K562 (cell line): Measurements from ENCODE around the gene MEX3A. TPM values are rescaled to one million over a fixed set of nuclear protein-coding genes. Genes with fewer than 3 reads are reported as not detected.

Experiments used
- CXXC5 ChIP-seq: fragments of 250-450 bp; sonication (Bioruptor Pico); IDR thresholded peaks from 2 replicates; pipeline ENCODE4 v1.8.0; 2022; ENCODE audit warnings: inconsistent platforms, mild to moderate bottlenecking, moderate library complexity
- FOXM1 ChIP-seq, 2 experiments: fragments of 450-650 bp in 1 of 2; sonication (generic) in 1 of 2; formaldehyde crosslinking in 1 of 2; IDR thresholded peaks; 2 replicates each; pipeline versions ENCODE4 v1.6.1 to v1.9.0; 2017 to 2022; ENCODE audit warnings: low read depth in 2 of 2, mild to moderate bottlenecking in 2 of 2, missing genetic modification reagents in 1 of 2, moderate library complexity in 1 of 2
- MAZ ChIP-seq, 2 experiments: fragments of 450-650 bp in 1 of 2; sonication (generic) in 1 of 2; formaldehyde crosslinking; IDR thresholded peaks in 1 of 2; conservative IDR thresholded peaks in 1 of 2; 2 replicates each; pipeline versions ENCODE4 v1.4.0 to v1.5.0; 2020; ENCODE audit warnings: mild to moderate bottlenecking in 1 of 2, missing genetic modification reagents in 1 of 2
- MYC ChIP-seq, 2 experiments: fragments of 250-450 bp in 1 of 2; sonication (Bioruptor Pico) in 1 of 2; IDR thresholded peaks; 2 replicates each; pipeline versions ENCODE4 v1.5.1 to v1.6.1; 2012 to 2021; ENCODE audit warnings: low read depth in 2 of 2, borderline replicate concordance in 1 of 2, improper control_type of control experiment in 1 of 2, low read length in 1 of 2, mild to moderate bottlenecking in 1 of 2, moderate library complexity in 1 of 2
- NRF1 ChIP-seq, 2 experiments: fragments of 450-650 bp; IDR thresholded peaks in 1 of 2; conservative IDR thresholded peaks in 1 of 2; 2 replicates each; pipeline ENCODE4 v1.6.1; 2014; ENCODE audit warnings: mild to moderate bottlenecking in 2 of 2
- RCOR1 ChIP-seq, 2 experiments: IDR thresholded peaks; 2 replicates each; pipeline ENCODE4 v1.6.1; 2012; ENCODE audit warnings: low read depth in 2 of 2, low read length in 2 of 2, borderline replicate concordance in 1 of 2, improper control_type of control experiment in 1 of 2
- REST ChIP-seq, 2 experiments: fragments of 450-650 bp; formaldehyde crosslinking in 1 of 2; IDR thresholded peaks; 2 replicates each; pipeline versions ENCODE4 v1.4.0 to v1.6.1; 2014 to 2020; ENCODE audit warnings: mild to moderate bottlenecking in 2 of 2, borderline replicate concordance in 1 of 2, low read depth in 1 of 2
- SRF ChIP-seq, 2 experiments: fragments of 250-450, 450-650 bp in 1 of 2; sonication (Bioruptor Pico) in 1 of 2; sonication (generic) in 1 of 2; formaldehyde crosslinking; IDR thresholded peaks; 2 replicates each; pipeline versions ENCODE4 v1.5.0 to v1.5.1; 2020 to 2022; ENCODE audit warnings: mild to moderate bottlenecking in 1 of 2, missing genetic modification reagents in 1 of 2
- SRSF1 ChIP-seq: fragments of 200-400 bp; formaldehyde crosslinking; IDR thresholded peaks from 2 replicates; pipeline ENCODE4 v1.6.1; 2017; ENCODE audit warnings: mild to moderate bottlenecking, low read depth, low read length, moderate library complexity
- STAG1 ChIP-seq: sonication (generic); formaldehyde crosslinking; IDR thresholded peaks from 2 replicates; pipeline ENCODE4 v1.5.0; 2020; ENCODE audit warnings: missing genetic modification reagents, borderline replicate concordance
- ZNF24 ChIP-seq: fragments of 450-650 bp; IDR thresholded peaks from 2 replicates; pipeline ENCODE4 v1.6.1; 2016
- ZNF785 ChIP-seq: fragments of 250-450 bp; sonication (Bioruptor Pico); IDR thresholded peaks from 2 replicates; pipeline ENCODE4 v1.4.0; 2020; ENCODE audit warnings: mild to moderate bottlenecking
- polyA plus RNA-seq, 8 experiments: library from polyadenylated mRNA; depleted of rRNA in 4 of 8; stranded (reverse) in 5 of 8; unstranded in 3 of 8; fragments of >200 nt; fragmentation: Nextera tagmentation in 2 of 8; fragmentation: Illumina TruSeq in 1 of 8; extraction: Ambion mirVana in 2 of 8; extraction: Trizol in 1 of 8; gene quantifications; 2 replicates each; pipeline versions ENCODE4 v1.2.1 to v1.2.3, GENCODE V29; 2011 to 2014; ENCODE audit warnings: inconsistent platforms in 1 of 8, missing spikeins in 1 of 8
- total RNA-seq, 7 experiments: library from RNA; depleted of rRNA in 6 of 7; stranded (reverse); fragments of >200 nt in 6 of 7; fragmentation: Illumina TruSeq in 2 of 7; extraction: Trizol in 2 of 7; gene quantifications; 2 replicates each; pipeline versions ENCODE4 v1.2.1 to v1.2.3, GENCODE V29; 2011 to 2021; ENCODE audit warnings: low replicate concordance in 1 of 7
- TF ChIP-seq, protein P1 (sequence below): sonication (generic); formaldehyde crosslinking; IDR thresholded peaks from 2 replicates; pipeline ENCODE4 v1.9.0; 2022; ENCODE audit warnings: mild to moderate bottlenecking, missing genetic modification reagents

The MEX3A gene
- total and polyA plus RNA-seq, 9 of the 15 experiments (the other 6 are each of a cell fraction or from before 2014, with no cell fraction given): 0.36 to 13.7 (median 5.2) TPM

GRCh38 chr1:156025876-156026275 is 56.4 kb downstream of the MEX3A start (continued):
- TF ChIP-seq, protein P1, sequence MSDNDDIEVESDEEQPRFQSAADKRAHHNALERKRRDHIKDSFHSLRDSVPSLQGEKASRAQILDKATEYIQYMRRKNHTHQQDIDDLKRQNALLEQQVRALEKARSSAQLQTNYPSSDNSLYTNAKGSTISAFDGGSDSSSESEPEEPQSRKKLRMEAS: peak; percentile 33; the same call in 1 of the 2 replicates
- TF ChIP-seq RCOR1 (IDR thresholded peaks at IDR 0.05; ENCODE audit: borderline replicate concordance in 1 of 2, low read depth in 2 of 2, low read length in 2 of 2): peak in 1 of 2 experiments; percentile 47; a peak in 1 of 4 replicates
- peak in 1 of 2 experiments; percentile 66; a peak in 2 of 4 replicates for TF ChIP-seq MAZ (CRISPR knock-in tag; conservative IDR thresholded peaks at IDR 0.05 in 1 of 2, IDR thresholded peaks at IDR 0.05 in 1 of 2)
- peak in 1 of 2 experiments; percentile 6; a peak in 1 of 4 replicates for TF ChIP-seq SRF (CRISPR knock-in tag; IDR thresholded peaks at IDR 0.05)
- TF ChIP-seq REST (IDR thresholded peaks at IDR 0.05; ENCODE audit: borderline replicate concordance): peak; percentile 50
- no peak for TF ChIP-seq REST (CRISPR knock-in tag; IDR thresholded peaks at IDR 0.05; ENCODE audit: low read depth)
- TF ChIP-seq ZNF24: 0 out of 2 replicates have a peak, but pooled peaks have one; percentile 9
- TF ChIP-seq NRF1 (conservative IDR thresholded peaks at IDR 0.05 in 1 of 2, IDR thresholded peaks at IDR 0.05 in 1 of 2): peak; percentile 23 to 31; a peak in 2 of 4 replicates
- 0 out of 2 replicates have a peak, but pooled peaks have one; percentile 48 for TF ChIP-seq MYC (IDR thresholded peaks at IDR 0.05; ENCODE audit: low read depth, low read length)
- TF ChIP-seq MYC (CRISPR knock-in tag; IDR thresholded peaks at IDR 0.05; ENCODE audit: borderline replicate concordance, low read depth): no peak
- TF ChIP-seq FOXM1 (IDR thresholded peaks at IDR 0.05; ENCODE audit: low read depth): no peak
- no peak for TF ChIP-seq FOXM1 (CRISPR knock-in tag; IDR thresholded peaks at IDR 0.05; ENCODE audit: low read depth)
- TF ChIP-seq ZNF785 (CRISPR knock-in tag): no peak
- TF ChIP-seq CXXC5 (CRISPR knock-in tag): 0 out of 2 replicates have a peak, but pooled peaks have one; percentile 23
- TF ChIP-seq SRSF1: no peak
- TF ChIP-seq STAG1: 0 out of 2 replicates have a peak, but pooled peaks have one; percentile 3
- TF ChIP-seq, all 486 proteins: peak for 20
